PC-9 (cell line): ENCODE data around the gene BRD4. TPM values are rescaled to one million over a fixed set of nuclear protein-coding genes. Genes with fewer than 3 reads are reported as not detected.

Experiments
- BruUV-seq: library from RNA; stranded (reverse); fragments of 400-500 nt; replicated peaks from 2 replicates; lab custom pipeline; 2021; lab: Mats Ljungman, UMichigan
- CTCF ChIA-PET: fragments of 300-600 bp; sonication (Branson Sonifier 250); formaldehyde crosslinking; loops from one replicate; lab custom pipeline; 2022; ENCODE audit warnings: antibody characterized with exemption; lab: Charles Lee
- POLR2A ChIA-PET: fragments of 300-600 bp; sonication (Branson Sonifier 250); formaldehyde crosslinking; loops from one replicate; lab custom pipeline; 2022; ENCODE audit warnings: antibody characterized with exemption; ENCODE audit not compliant: unreplicated experiment; lab: Charles Lee
- DNase-seq, 2 experiments: peaks; one replicate each; pipeline versions ENCODE4 v3.0.0 to v3.0.0-alpha.2; 2015 to 2022; ENCODE audit warnings: mixed read lengths in 1 of 2
- H2AFZ ChIP-seq: fragments of 200-600 bp; sonication (generic); 2 replicates; pipeline ENCODE4 v1.8.1; 2017; ENCODE audit warnings: antibody characterized with exemption
- H3F3A ChIP-seq: fragments of 200-600 bp; sonication (generic); 2 replicates; pipeline ENCODE4 v1.8.1; 2017; ENCODE audit warnings: antibody characterized with exemption, mild to moderate bottlenecking, low read depth; ENCODE audit not compliant: insufficient read depth
- H3K27ac ChIP-seq: fragments of 200-600 bp; sonication (generic); 2 replicates; pipeline ENCODE4 v1.6.1; 2016; ENCODE audit warnings: mixed run types
- H3K27me3 ChIP-seq: fragments of 200-600 bp; sonication (generic); 2 replicates; pipeline ENCODE4 v1.6.1; 2016; ENCODE audit warnings: low read depth, mixed run types; ENCODE audit not compliant: insufficient read depth
- H3K36me3 ChIP-seq: fragments of 200-600 bp; sonication (generic); 2 replicates; pipeline ENCODE4 v1.6.1; 2016; ENCODE audit warnings: low read depth, mixed run types
- H3K4me1 ChIP-seq: fragments of 200-600 bp; sonication (generic); replicated peaks from 2 replicates; pipeline ENCODE4 v1.6.1; 2016; ENCODE audit warnings: mixed run types; ENCODE audit not compliant: insufficient read depth
- H3K4me2 ChIP-seq: fragments of 200-600 bp; sonication (generic); 2 replicates; pipeline ENCODE4 v1.6.1; 2017; ENCODE audit warnings: mixed run types
- H3K4me3 ChIP-seq: fragments of 200-600 bp; sonication (generic); 2 replicates; pipeline ENCODE4 v1.6.1; 2016; ENCODE audit warnings: mixed run types
- H3K79me2 ChIP-seq: fragments of 200-600 bp; sonication (generic); 2 replicates; pipeline ENCODE4 v1.6.1; 2017; ENCODE audit warnings: low read depth, mixed run types
- H3K9me2 ChIP-seq: fragments of 200-600 bp; sonication (generic); 2 replicates; pipeline ENCODE4 v1.8.1; 2017; ENCODE audit warnings: mild to moderate bottlenecking; ENCODE audit not compliant: insufficient read depth
- H3K9me3 ChIP-seq: fragments of 200-600 bp; sonication (generic); 2 replicates; pipeline ENCODE4 v1.8.1; 2016; ENCODE audit warnings: low read depth; ENCODE audit not compliant: insufficient read depth
- H4K20me1 ChIP-seq: fragments of 200-600 bp; sonication (generic); 2 replicates; pipeline ENCODE4 v1.8.1; 2017; ENCODE audit not compliant: insufficient read depth
- CTCF ChIP-seq: fragments of 200-600 bp; sonication (generic); conservative IDR thresholded peaks from 2 replicates; pipeline ENCODE4 v1.6.1; 2017; ENCODE audit warnings: mixed run types, antibody characterized with exemption, mild to moderate bottlenecking, moderate library complexity
- EZH2 ChIP-seq: fragments of 200-600 bp; sonication (generic); IDR thresholded peaks from 2 replicates; pipeline ENCODE4 v1.8.0; 2017; ENCODE audit warnings: antibody characterized with exemption, low read depth
- intact Hi-C: fragments of 100-400 bp; cut with micrococcal nuclease; formaldehyde crosslinking; loops from one replicate; pipeline ENCODE4 v1.10.0; 2022; ENCODE audit not compliant: unreplicated experiment
- total RNA-seq: library from RNA; stranded (reverse); gene quantifications from 2 replicates; pipeline ENCODE4 v1.2.3, GENCODE V29; 2021

Gene BRD4
- total RNA-seq, 1 experiment from 2014 or later = 138 TPM

GRCh38 chr19:15318241-15318691, 14.1 kb downstream of the BRD4 start:
- intact Hi-C loops = no loop called here
- CTCF ChIA-PET = no interaction called here
- BruUV-seq = no TSS peak
- peaks cover 45% of the 10 kb centered on the region for H3F3A ChIP-seq
- H3K36me3 ChIP-seq = 0 out of 2 replicates have a peak, but pooled peaks cover 9% of the 10 kb centered on the region
- H3K27ac ChIP-seq = peak overlapping the region; percentile 13; the same call in 1 of the 2 replicates
- no peak for TF ChIP-seq CTCF
- H3K9me2 ChIP-seq = no peaks in the 10 kb centered on the region
- peaks cover 100% of the 10 kb centered on the region for H4K20me1 ChIP-seq
- H2AFZ ChIP-seq = no peak overlapping the region
- no peak for DNase-seq
- H3K4me2 ChIP-seq = no peak overlapping the region
- POLR2A ChIA-PET = no interaction called here
- peaks cover 40% of the 10 kb centered on the region for H3K4me1 ChIP-seq
- H3K79me2 ChIP-seq = peaks cover 100% of the 10 kb centered on the region
- no peak overlapping the region for H3K4me3 ChIP-seq
- no peaks in the 10 kb centered on the region for H3K27me3 ChIP-seq
- no peaks in the 10 kb centered on the region for H3K9me3 ChIP-seq

- ChIA-PET CTCF (interaction anchor here (0.6 kb wide), 1 partner anchor 60 kb away, joined by 4 read pairs; no protein-coding TSS in a partner anchor), POLR2A (no interaction called here)
- Histone ChIP-seq H2AFZ (no peak overlapping the region), H3K9me3 (no peaks in the 10 kb centered on the region), H3K4me2 (no peak overlapping the region), H3K9me2 (no peaks in the 10 kb centered on the region), H3F3A (peaks cover 47% of the 10 kb centered on the region), H4K20me1 (peaks cover 100% of the 10 kb centered on the region), H3K36me3 (0 out of 2 replicates have a peak, but pooled peaks cover 9% of the 10 kb centered on the region), H3K27me3 (no peaks in the 10 kb centered on the region), H3K79me2 (peaks cover 100% of the 10 kb centered on the region), H3K27ac (peak overlapping the region; percentile 13; the same call in 1 of the 2 replicates), H3K4me1 (peaks cover 38% of the 10 kb centered on the region), H3K4me3 (no peak overlapping the region)
- intact Hi-C loops = no loop called here
- no peak for DNase-seq
- TF ChIP-seq EZH2 (no peak), CTCF (no peak)
- no TSS peak for BruUV-seq
These were observed 14.8 kb downstream of the BRD4 start for GRCh38 chr19:15317392-15318071.

- POLR2A ChIA-PET = interaction anchor here (0.5 kb wide), 1 partner anchor 13 kb away, joined by 4 read pairs; no protein-coding TSS in a partner anchor
- no TSS peak for BruUV-seq
- TF ChIP-seq CTCF (no peak), EZH2 (no peak)
These were observed 15.8 kb downstream of the BRD4 start for GRCh38 chr19:15316498-15316897.

More at GRCh38 chr19:15316498-15316897, 15.8 kb downstream of the BRD4 start:
- no peaks in the 10 kb centered on the region for H3K9me2 ChIP-seq
- no peak overlapping the region for H2AFZ ChIP-seq
- CTCF ChIA-PET = no interaction called here
- no peak overlapping the region for H3K27ac ChIP-seq
- H3F3A ChIP-seq = peaks cover 53% of the 10 kb centered on the region
- peaks cover 100% of the 10 kb centered on the region for H4K20me1 ChIP-seq
- peaks cover 38% of the 10 kb centered on the region for H3K4me1 ChIP-seq
- H3K36me3 ChIP-seq = 0 out of 2 replicates have a peak, but pooled peaks cover 9% of the 10 kb centered on the region
- no peaks in the 10 kb centered on the region for H3K9me3 ChIP-seq
- intact Hi-C loops = no loop called here
- no peak overlapping the region for H3K4me2 ChIP-seq
- no peaks in the 10 kb centered on the region for H3K27me3 ChIP-seq
- DNase-seq = no peak
- peaks cover 100% of the 10 kb centered on the region for H3K79me2 ChIP-seq
- no peak overlapping the region for H3K4me3 ChIP-seq
